Measurements from ENCODE around the gene ARVCF.

DNA sequence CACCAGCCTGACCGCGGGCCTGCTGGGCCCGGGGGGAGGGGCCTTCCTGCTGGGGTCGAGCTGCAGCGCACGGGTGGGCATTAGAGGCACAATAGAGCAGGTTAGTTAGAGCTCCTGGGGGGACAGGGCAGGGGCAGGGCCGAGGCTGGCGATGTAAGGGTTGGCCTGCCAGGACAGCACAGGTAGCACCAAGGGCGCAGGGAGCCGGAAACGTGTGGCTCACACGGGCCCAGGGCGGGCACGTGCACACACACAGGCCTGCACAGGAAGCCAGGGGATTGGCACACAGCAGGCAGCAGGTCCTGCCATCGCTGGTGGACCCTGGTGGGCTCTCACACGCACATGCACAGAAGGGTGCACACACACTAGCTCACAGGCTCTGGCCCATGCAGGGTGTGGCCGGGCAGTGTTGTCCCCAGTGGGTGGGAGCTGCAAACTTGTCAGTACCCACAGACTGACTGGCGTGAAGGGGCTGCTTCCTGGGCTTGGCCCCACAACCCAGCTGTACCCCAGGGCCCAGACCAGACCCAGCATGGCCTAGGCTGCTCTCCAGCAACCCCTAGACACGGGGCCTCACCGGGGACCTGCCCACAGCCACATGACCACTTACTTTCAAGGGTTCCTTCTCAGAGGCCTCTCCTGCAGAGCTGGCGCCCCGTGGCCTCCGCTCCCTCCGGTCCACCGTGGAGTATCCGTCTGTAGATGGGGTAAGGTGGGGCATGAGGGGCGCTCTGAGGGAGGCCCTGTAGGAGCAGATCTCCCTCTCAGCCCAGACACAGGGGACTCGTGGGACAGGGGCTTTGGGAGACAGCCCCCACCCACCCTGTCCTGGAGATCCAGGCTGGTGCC lies 45.1 kb downstream of the ARVCF start:
- no peak for TF ChIP-seq POLR2A (IDR thresholded peaks at IDR 0.05)
- TF ChIP-seq CTCF (IDR thresholded peaks at IDR 0.05), result no peak
